ENCODE data around the gene PLXNA4. TPM values are rescaled to one million over a fixed set of nuclear protein-coding genes. Genes with fewer than 3 reads are reported as not detected.

The PLXNA4 gene
- total RNA-seq, 1 experiment from 2014 or later = 0.81 TPM

- no peak for DNase-seq (ENCODE audit: low spot score)
- Mint-ChIP-seq H3K36me3 (no peaks in the 10 kb centered on the region), H3K27me3 (ENCODE audit: low read depth) (no peaks in the 10 kb centered on the region), H3K27ac (no peak overlapping the region), H3K4me1 (peaks cover 38% of the 10 kb centered on the region), H3K9me3 (no peaks in the 10 kb centered on the region), H3K4me3 (no peak overlapping the region)
- ATAC-seq = no peak
- ChIA-PET CTCF (interaction anchor here (1.1 to 2.0 kb wide), 2 partner anchors 18 to 100 kb away, joined by 4 to 6 read pairs; no protein-coding TSS in a partner anchor), POLR2A (no interaction called here)
- TF ChIP-seq OVOL2 (CRISPR knock-in tag; IDR thresholded peaks at IDR 0.05; ENCODE audit: borderline replicate concordance) = no peak
- TF ChIP-seq E2F5 (CRISPR knock-in tag; IDR thresholded peaks at IDR 0.05) = no peak
- TF ChIP-seq RELA (CRISPR knock-in tag; IDR thresholded peaks at IDR 0.05; ENCODE audit: borderline replicate concordance) = no peak
- TF ChIP-seq, protein P1, sequence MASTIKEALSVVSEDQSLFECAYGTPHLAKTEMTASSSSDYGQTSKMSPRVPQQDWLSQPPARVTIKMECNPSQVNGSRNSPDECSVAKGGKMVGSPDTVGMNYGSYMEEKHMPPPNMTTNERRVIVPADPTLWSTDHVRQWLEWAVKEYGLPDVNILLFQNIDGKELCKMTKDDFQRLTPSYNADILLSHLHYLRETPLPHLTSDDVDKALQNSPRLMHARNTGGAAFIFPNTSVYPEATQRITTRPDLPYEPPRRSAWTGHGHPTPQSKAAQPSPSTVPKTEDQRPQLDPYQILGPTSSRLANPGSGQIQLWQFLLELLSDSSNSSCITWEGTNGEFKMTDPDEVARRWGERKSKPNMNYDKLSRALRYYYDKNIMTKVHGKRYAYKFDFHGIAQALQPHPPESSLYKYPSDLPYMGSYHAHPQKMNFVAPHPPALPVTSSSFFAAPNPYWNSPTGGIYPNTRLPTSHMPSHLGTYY (CRISPR knock-in tag; IDR thresholded peaks at IDR 0.05) = no peak
- no peak for TF ChIP-seq ZNF138 (CRISPR knock-in tag; conservative IDR thresholded peaks at IDR 0.05)
- no peak for TF ChIP-seq IRF1 (CRISPR knock-in tag; IDR thresholded peaks at IDR 0.05)
- TF ChIP-seq, protein P2, sequence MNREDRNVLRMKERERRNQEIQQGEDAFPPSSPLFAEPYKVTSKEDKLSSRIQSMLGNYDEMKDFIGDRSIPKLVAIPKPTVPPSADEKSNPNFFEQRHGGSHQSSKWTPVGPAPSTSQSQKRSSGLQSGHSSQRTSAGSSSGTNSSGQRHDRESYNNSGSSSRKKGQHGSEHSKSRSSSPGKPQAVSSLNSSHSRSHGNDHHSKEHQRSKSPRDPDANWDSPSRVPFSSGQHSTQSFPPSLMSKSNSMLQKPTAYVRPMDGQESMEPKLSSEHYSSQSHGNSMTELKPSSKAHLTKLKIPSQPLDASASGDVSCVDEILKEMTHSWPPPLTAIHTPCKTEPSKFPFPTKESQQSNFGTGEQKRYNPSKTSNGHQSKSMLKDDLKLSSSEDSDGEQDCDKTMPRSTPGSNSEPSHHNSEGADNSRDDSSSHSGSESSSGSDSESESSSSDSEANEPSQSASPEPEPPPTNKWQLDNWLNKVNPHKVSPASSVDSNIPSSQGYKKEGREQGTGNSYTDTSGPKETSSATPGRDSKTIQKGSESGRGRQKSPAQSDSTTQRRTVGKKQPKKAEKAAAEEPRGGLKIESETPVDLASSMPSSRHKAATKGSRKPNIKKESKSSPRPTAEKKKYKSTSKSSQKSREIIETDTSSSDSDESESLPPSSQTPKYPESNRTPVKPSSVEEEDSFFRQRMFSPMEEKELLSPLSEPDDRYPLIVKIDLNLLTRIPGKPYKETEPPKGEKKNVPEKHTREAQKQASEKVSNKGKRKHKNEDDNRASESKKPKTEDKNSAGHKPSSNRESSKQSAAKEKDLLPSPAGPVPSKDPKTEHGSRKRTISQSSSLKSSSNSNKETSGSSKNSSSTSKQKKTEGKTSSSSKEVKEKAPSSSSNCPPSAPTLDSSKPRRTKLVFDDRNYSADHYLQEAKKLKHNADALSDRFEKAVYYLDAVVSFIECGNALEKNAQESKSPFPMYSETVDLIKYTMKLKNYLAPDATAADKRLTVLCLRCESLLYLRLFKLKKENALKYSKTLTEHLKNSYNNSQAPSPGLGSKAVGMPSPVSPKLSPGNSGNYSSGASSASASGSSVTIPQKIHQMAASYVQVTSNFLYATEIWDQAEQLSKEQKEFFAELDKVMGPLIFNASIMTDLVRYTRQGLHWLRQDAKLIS (CRISPR knock-in tag; IDR thresholded peaks at IDR 0.05; ENCODE audit: borderline replicate concordance) = no peak
- TF ChIP-seq, protein P3, sequence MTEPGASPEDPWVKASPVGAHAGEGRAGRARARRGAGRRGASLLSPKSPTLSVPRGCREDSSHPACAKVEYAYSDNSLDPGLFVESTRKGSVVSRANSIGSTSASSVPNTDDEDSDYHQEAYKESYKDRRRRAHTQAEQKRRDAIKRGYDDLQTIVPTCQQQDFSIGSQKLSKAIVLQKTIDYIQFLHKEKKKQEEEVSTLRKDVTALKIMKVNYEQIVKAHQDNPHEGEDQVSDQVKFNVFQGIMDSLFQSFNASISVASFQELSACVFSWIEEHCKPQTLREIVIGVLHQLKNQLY (CRISPR knock-in tag; IDR thresholded peaks at IDR 0.05) = no peak
- TF ChIP-seq, protein P4, sequence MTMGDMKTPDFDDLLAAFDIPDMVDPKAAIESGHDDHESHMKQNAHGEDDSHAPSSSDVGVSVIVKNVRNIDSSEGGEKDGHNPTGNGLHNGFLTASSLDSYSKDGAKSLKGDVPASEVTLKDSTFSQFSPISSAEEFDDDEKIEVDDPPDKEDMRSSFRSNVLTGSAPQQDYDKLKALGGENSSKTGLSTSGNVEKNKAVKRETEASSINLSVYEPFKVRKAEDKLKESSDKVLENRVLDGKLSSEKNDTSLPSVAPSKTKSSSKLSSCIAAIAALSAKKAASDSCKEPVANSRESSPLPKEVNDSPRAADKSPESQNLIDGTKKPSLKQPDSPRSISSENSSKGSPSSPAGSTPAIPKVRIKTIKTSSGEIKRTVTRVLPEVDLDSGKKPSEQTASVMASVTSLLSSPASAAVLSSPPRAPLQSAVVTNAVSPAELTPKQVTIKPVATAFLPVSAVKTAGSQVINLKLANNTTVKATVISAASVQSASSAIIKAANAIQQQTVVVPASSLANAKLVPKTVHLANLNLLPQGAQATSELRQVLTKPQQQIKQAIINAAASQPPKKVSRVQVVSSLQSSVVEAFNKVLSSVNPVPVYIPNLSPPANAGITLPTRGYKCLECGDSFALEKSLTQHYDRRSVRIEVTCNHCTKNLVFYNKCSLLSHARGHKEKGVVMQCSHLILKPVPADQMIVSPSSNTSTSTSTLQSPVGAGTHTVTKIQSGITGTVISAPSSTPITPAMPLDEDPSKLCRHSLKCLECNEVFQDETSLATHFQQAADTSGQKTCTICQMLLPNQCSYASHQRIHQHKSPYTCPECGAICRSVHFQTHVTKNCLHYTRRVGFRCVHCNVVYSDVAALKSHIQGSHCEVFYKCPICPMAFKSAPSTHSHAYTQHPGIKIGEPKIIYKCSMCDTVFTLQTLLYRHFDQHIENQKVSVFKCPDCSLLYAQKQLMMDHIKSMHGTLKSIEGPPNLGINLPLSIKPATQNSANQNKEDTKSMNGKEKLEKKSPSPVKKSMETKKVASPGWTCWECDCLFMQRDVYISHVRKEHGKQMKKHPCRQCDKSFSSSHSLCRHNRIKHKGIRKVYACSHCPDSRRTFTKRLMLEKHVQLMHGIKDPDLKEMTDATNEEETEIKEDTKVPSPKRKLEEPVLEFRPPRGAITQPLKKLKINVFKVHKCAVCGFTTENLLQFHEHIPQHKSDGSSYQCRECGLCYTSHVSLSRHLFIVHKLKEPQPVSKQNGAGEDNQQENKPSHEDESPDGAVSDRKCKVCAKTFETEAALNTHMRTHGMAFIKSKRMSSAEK (CRISPR knock-in tag; IDR thresholded peaks at IDR 0.05; ENCODE audit: borderline replicate concordance) = no peak
- TF ChIP-seq, protein P5, sequence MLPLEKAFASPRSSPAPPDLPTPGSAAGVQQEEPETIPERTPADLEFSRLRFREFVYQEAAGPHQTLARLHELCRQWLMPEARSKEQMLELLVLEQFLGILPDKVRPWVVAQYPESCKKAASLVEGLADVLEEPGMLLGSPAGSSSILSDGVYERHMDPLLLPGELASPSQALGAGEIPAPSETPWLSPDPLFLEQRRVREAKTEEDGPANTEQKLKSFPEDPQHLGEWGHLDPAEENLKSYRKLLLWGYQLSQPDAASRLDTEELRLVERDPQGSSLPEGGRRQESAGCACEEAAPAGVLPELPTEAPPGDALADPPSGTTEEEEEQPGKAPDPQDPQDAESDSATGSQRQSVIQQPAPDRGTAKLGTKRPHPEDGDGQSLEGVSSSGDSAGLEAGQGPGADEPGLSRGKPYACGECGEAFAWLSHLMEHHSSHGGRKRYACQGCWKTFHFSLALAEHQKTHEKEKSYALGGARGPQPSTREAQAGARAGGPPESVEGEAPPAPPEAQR (CRISPR knock-in tag; IDR thresholded peaks at IDR 0.05) = no peak
- no peak for TF ChIP-seq SP1 (CRISPR knock-in tag; conservative IDR thresholded peaks at IDR 0.05)
- no peak for TF ChIP-seq MXD4 (CRISPR knock-in tag; IDR thresholded peaks at IDR 0.05; ENCODE audit: borderline replicate concordance)
- TF ChIP-seq, protein P6, sequence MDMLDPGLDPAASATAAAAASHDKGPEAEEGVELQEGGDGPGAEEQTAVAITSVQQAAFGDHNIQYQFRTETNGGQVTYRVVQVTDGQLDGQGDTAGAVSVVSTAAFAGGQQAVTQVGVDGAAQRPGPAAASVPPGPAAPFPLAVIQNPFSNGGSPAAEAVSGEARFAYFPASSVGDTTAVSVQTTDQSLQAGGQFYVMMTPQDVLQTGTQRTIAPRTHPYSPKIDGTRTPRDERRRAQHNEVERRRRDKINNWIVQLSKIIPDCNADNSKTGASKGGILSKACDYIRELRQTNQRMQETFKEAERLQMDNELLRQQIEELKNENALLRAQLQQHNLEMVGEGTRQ (CRISPR knock-in tag; IDR thresholded peaks at IDR 0.05) = no peak
- no peak for TF ChIP-seq TP53 (CRISPR knock-in tag; IDR thresholded peaks at IDR 0.05)
Measured at GRCh38 chr7:132218876-132219275, 357.4 kb downstream of the PLXNA4 start.

Measured in WTC11 (cell line).